HL-60 (cell line): ENCODE results near the gene FGF18.

Source experiments
- DNase-seq, 2 experiments: peaks; one replicate each; pipeline ENCODE4 v3.0.0-alpha.2; 2010 to 2020; ENCODE audit warnings: low read depth in 1 of 2, low spot score in 1 of 2
- H3K27ac ChIP-seq: fragments of 250-450 bp; sonication (Bioruptor Pico); replicated peaks from 2 replicates; pipeline ENCODE4 v1.5.1; 2020; ENCODE audit warnings: mild to moderate bottlenecking, moderate library complexity
- H3K27me3 ChIP-seq: fragments of 250-450 bp; sonication (Bioruptor Pico); 2 replicates; pipeline ENCODE4 v1.5.1; 2021; ENCODE audit warnings: mild to moderate bottlenecking, moderate library complexity; ENCODE audit not compliant: insufficient read depth, poor library complexity, severe bottlenecking
- H3K4me3 ChIP-seq: replicated peaks from 2 replicates; pipeline ENCODE4 v1.5.1; 2011; ENCODE audit warnings: mild to moderate bottlenecking, control low read depth, low read length; ENCODE audit not compliant: insufficient read depth
- GABPA ChIP-seq: IDR thresholded peaks from 2 replicates; pipeline ENCODE4 v1.6.1; 2012; ENCODE audit warnings: low read depth
- POLR2AphosphoS5 ChIP-seq: IDR thresholded peaks from 2 replicates; pipeline ENCODE4 v1.6.1; 2012; ENCODE audit warnings: low read depth
- SPI1 ChIP-seq: IDR thresholded peaks from 2 replicates; pipeline ENCODE4 v1.6.1; 2012; ENCODE audit warnings: low read depth, mild to moderate bottlenecking, borderline replicate concordance
- TF ChIP-seq, protein P1 (sequence below): IDR thresholded peaks from 2 replicates; pipeline ENCODE4 v1.6.1; 2012; ENCODE audit warnings: low read depth; ENCODE audit not compliant: insufficient replicate concordance
- TF ChIP-seq, protein P2 (sequence below): IDR thresholded peaks from one replicate; pipeline ENCODE4 v1.5.1; 2011; ENCODE audit warnings: low read length, control low read depth, inconsistent platforms; ENCODE audit not compliant: insufficient read depth

The FGF18 gene

GRCh38 chr5:171432583-171433351, 13.3 kb downstream of the FGF18 start:
- DNase-seq, result no peak
- H3K27me3 ChIP-seq, result no peaks in the 10 kb centered on the region
- H3K27ac ChIP-seq, result no peak overlapping the region
- no peak overlapping the region for H3K4me3 ChIP-seq
- TF ChIP-seq, protein P1, sequence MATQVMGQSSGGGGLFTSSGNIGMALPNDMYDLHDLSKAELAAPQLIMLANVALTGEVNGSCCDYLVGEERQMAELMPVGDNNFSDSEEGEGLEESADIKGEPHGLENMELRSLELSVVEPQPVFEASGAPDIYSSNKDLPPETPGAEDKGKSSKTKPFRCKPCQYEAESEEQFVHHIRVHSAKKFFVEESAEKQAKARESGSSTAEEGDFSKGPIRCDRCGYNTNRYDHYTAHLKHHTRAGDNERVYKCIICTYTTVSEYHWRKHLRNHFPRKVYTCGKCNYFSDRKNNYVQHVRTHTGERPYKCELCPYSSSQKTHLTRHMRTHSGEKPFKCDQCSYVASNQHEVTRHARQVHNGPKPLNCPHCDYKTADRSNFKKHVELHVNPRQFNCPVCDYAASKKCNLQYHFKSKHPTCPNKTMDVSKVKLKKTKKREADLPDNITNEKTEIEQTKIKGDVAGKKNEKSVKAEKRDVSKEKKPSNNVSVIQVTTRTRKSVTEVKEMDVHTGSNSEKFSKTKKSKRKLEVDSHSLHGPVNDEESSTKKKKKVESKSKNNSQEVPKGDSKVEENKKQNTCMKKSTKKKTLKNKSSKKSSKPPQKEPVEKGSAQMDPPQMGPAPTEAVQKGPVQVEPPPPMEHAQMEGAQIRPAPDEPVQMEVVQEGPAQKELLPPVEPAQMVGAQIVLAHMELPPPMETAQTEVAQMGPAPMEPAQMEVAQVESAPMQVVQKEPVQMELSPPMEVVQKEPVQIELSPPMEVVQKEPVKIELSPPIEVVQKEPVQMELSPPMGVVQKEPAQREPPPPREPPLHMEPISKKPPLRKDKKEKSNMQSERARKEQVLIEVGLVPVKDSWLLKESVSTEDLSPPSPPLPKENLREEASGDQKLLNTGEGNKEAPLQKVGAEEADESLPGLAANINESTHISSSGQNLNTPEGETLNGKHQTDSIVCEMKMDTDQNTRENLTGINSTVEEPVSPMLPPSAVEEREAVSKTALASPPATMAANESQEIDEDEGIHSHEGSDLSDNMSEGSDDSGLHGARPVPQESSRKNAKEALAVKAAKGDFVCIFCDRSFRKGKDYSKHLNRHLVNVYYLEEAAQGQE, result no peak
- no peak for TF ChIP-seq SPI1
- TF ChIP-seq POLR2AphosphoS5, result no peak
- TF ChIP-seq, protein P2, sequence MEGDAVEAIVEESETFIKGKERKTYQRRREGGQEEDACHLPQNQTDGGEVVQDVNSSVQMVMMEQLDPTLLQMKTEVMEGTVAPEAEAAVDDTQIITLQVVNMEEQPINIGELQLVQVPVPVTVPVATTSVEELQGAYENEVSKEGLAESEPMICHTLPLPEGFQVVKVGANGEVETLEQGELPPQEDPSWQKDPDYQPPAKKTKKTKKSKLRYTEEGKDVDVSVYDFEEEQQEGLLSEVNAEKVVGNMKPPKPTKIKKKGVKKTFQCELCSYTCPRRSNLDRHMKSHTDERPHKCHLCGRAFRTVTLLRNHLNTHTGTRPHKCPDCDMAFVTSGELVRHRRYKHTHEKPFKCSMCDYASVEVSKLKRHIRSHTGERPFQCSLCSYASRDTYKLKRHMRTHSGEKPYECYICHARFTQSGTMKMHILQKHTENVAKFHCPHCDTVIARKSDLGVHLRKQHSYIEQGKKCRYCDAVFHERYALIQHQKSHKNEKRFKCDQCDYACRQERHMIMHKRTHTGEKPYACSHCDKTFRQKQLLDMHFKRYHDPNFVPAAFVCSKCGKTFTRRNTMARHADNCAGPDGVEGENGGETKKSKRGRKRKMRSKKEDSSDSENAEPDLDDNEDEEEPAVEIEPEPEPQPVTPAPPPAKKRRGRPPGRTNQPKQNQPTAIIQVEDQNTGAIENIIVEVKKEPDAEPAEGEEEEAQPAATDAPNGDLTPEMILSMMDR, result no peak
- TF ChIP-seq GABPA, result no peak

GRCh38 chr5:171433352-171433698, 13.9 kb downstream of the FGF18 start:
- Histone ChIP-seq H3K27me3 (no peaks in the 10 kb centered on the region), H3K27ac (no peak overlapping the region), H3K4me3 (no peak overlapping the region)
- no peak for TF ChIP-seq GABPA
- TF ChIP-seq, protein P2, result no peak
- no peak for TF ChIP-seq POLR2AphosphoS5
- TF ChIP-seq, protein P1, result no peak
- TF ChIP-seq SPI1, result no peak
- no peak for DNase-seq

GRCh38 chr5:171433982-171434676, 14.7 kb downstream of the FGF18 start:
- Histone ChIP-seq H3K27ac (no peak overlapping the region), H3K4me3 (no peak overlapping the region), H3K27me3 (no peaks in the 10 kb centered on the region)
- no peak for DNase-seq
- TF ChIP-seq, protein P1, result no peak
- TF ChIP-seq POLR2AphosphoS5 (no peak), SPI1 (no peak), GABPA (no peak)
- TF ChIP-seq, protein P2, result no peak
